SK-N-SH treated with all-trans-retinoic acid at 6 μM for 48 hours (cell line): Measurements from ENCODE around the gene LYPD3.

Experiments used
- ATAC-seq: fragments of 200-7000 bp; cut with Tn5 transposase; 3 replicates; pipeline ENCODE4 v1.9.1; 2020; ENCODE audit warnings: mild to moderate bottlenecking, moderate library complexity
- ARNTL ChIP-seq: fragments of 450-650 bp; formaldehyde crosslinking; IDR thresholded peaks from 2 replicates; pipeline ENCODE4 v1.5.0; 2020; ENCODE audit warnings: low read depth, mild to moderate bottlenecking, moderate library complexity, borderline replicate concordance
- BACH2 ChIP-seq: fragments of 250-450 bp; sonication (Bioruptor Pico); IDR thresholded peaks from 2 replicates; pipeline ENCODE4 v1.9.0; 2021; ENCODE audit warnings: mild to moderate bottlenecking, borderline replicate concordance
- CREB5 ChIP-seq: fragments of 250-450 bp; sonication (Bioruptor Pico); IDR thresholded peaks from 2 replicates; pipeline ENCODE4 v1.5.1; 2020; ENCODE audit warnings: low read depth, mild to moderate bottlenecking, moderate library complexity
- CSDC2 ChIP-seq: fragments of 250-450 bp; sonication (Bioruptor Pico); IDR thresholded peaks from 2 replicates; pipeline ENCODE4 v1.5.0; 2020; ENCODE audit warnings: mild to moderate bottlenecking, moderate library complexity
- CSRNP3 ChIP-seq: fragments of 250-450 bp; sonication (Bioruptor Pico); IDR thresholded peaks from 2 replicates; pipeline ENCODE4 v1.5.1; 2021; ENCODE audit warnings: mild to moderate bottlenecking, moderate library complexity
- ESRRG ChIP-seq: fragments of 250-450 bp; sonication (Bioruptor Pico); IDR thresholded peaks from 2 replicates; pipeline ENCODE4 v1.6.1; 2021; ENCODE audit warnings: mild to moderate bottlenecking
- GLIS3 ChIP-seq: fragments of 250-450 bp; sonication (Bioruptor Pico); IDR thresholded peaks from 2 replicates; pipeline ENCODE4 v1.5.0; 2020; ENCODE audit warnings: mild to moderate bottlenecking, moderate library complexity
- ISL1 ChIP-seq: fragments of 250-450 bp; sonication (Bioruptor Pico); IDR thresholded peaks from 2 replicates; pipeline ENCODE4 v2.1.2; 2022; ENCODE audit warnings: mild to moderate bottlenecking, moderate library complexity
- OSR1 ChIP-seq: fragments of 250-450 bp; sonication (Bioruptor Pico); IDR thresholded peaks from 2 replicates; pipeline ENCODE4 v1.8.0; 2022; ENCODE audit warnings: moderate library complexity, mild to moderate bottlenecking, inconsistent platforms
- PATZ1 ChIP-seq: fragments of 250-450 bp; sonication (Bioruptor Pico); IDR thresholded peaks from 2 replicates; pipeline ENCODE4 v1.8.0; 2020; ENCODE audit warnings: mild to moderate bottlenecking, moderate library complexity, borderline replicate concordance
- POU6F1 ChIP-seq: fragments of 250-450 bp; sonication (Bioruptor Pico); IDR thresholded peaks from 2 replicates; pipeline ENCODE4 v1.8.0; 2021; ENCODE audit warnings: low read depth, mild to moderate bottlenecking, moderate library complexity, borderline replicate concordance
- PPARA ChIP-seq: fragments of 250-450 bp; sonication (Bioruptor Pico); IDR thresholded peaks from 2 replicates; pipeline ENCODE4 v1.5.0; 2020; ENCODE audit warnings: mild to moderate bottlenecking, borderline replicate concordance
- RARB ChIP-seq: fragments of 250-450 bp; sonication (Bioruptor Pico); IDR thresholded peaks from 2 replicates; pipeline ENCODE4 v1.8.0; 2021; ENCODE audit warnings: mild to moderate bottlenecking, moderate library complexity
- SNAI2 ChIP-seq: fragments of 250-450 bp; sonication (Bioruptor Pico); IDR thresholded peaks from 2 replicates; pipeline ENCODE4 v1.5.0; 2020; ENCODE audit warnings: mild to moderate bottlenecking, moderate library complexity
- TOX ChIP-seq: fragments of 250-450 bp; sonication (Bioruptor Pico); IDR thresholded peaks from 2 replicates; pipeline ENCODE4 v1.8.0; 2021; ENCODE audit warnings: mild to moderate bottlenecking, moderate library complexity, borderline replicate concordance
- TSHZ2 ChIP-seq: fragments of 250-450 bp; sonication (Bioruptor Pico); IDR thresholded peaks from 2 replicates; pipeline ENCODE4 v1.5.0; 2020; ENCODE audit warnings: mild to moderate bottlenecking, moderate library complexity
- ZC3H10 ChIP-seq: fragments of 250-450 bp; sonication (Bioruptor Pico); IDR thresholded peaks from 2 replicates; pipeline ENCODE4 v1.5.1; 2021; ENCODE audit warnings: mild to moderate bottlenecking, moderate library complexity
- ZFP3 ChIP-seq: fragments of 250-450 bp; sonication (Bioruptor Pico); IDR thresholded peaks from 2 replicates; pipeline ENCODE4 v1.5.0; 2020; ENCODE audit warnings: mild to moderate bottlenecking, moderate library complexity
- ZNF565 ChIP-seq: fragments of 450-650 bp; formaldehyde crosslinking; conservative IDR thresholded peaks from 2 replicates; pipeline ENCODE4 v1.5.0; 2020; ENCODE audit warnings: low read depth, mild to moderate bottlenecking, moderate library complexity
- ZNF70 ChIP-seq: fragments of 450-650 bp; formaldehyde crosslinking; IDR thresholded peaks from 2 replicates; pipeline ENCODE4 v1.5.0; 2020; ENCODE audit warnings: mild to moderate bottlenecking, moderate library complexity
- ZNF8 ChIP-seq: fragments of 450-650 bp; formaldehyde crosslinking; IDR thresholded peaks from 2 replicates; pipeline ENCODE4 v1.5.0; 2020; ENCODE audit warnings: mild to moderate bottlenecking, moderate library complexity

The LYPD3 gene

DNA sequence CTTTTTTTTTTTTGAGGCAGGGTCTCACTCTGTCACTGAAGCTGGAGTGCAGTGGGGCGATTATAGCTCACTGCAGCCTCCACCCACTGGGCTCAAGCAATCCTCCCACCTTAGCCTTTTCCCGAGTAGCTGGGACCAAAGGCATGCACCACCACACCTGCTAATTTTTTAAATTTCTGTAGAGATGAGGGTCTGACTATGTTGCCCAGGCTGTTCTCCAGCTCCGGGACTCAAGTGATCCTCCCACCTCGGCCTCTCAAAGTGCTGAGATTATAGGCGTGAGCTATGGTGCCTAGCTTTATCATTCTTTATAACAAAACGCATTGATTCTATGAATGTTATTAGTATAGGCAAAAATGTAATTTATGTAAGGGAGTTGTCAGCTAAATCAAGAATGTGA lies 17.9 kb upstream of the LYPD3 start:
- no peak for ATAC-seq
- no peak for TF ChIP-seq POU6F1 (CRISPR knock-in tag)
- no peak for TF ChIP-seq CSRNP3 (CRISPR knock-in tag)
- TF ChIP-seq CSDC2 (CRISPR knock-in tag) = no peak
- no peak for TF ChIP-seq TSHZ2 (CRISPR knock-in tag)

DNA sequence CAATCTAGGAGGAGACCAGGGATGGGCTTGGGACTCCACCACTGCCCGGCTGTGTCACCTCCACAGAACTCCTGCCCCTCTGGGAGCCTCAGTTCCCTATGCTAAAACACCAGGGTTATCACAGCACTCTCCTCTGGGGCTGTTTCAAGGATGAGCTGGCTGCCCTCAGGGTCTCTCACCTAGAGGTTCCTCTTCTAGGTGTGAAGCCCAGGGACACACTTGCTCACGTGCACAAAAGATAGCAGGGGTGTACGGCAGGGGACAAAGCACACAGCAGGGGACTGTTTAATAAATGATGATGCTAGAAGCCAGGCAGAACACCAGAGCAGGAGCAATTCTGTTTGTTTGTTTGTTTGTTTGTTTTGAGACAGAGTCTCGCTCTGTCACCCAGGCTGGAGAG lies 16.8 kb upstream of the LYPD3 start:
- TF ChIP-seq ARNTL (no peak), ESRRG (CRISPR knock-in tag) (no peak), CSDC2 (CRISPR knock-in tag) (no peak), CREB5 (CRISPR knock-in tag) (no peak), GLIS3 (CRISPR knock-in tag) (no peak), POU6F1 (CRISPR knock-in tag) (no peak), ZNF8 (CRISPR knock-in tag) (no peak), CSRNP3 (CRISPR knock-in tag) (no peak), ZFP3 (CRISPR knock-in tag) (no peak), OSR1 (CRISPR knock-in tag) (no peak), ISL1 (no peak), TOX (CRISPR knock-in tag) (no peak), SNAI2 (CRISPR knock-in tag) (no peak), PATZ1 (CRISPR knock-in tag) (no peak), PPARA (CRISPR knock-in tag) (no peak), ZNF70 (CRISPR knock-in tag) (no peak), RARB (no peak), ZC3H10 (no peak), BACH2 (no peak), ZNF565 (no peak)
- TF ChIP-seq, all 23 proteins: peak for 0
- ATAC-seq = no peak
